Keratinocyte (primary cell): ENCODE measurements around the gene STARD5.

Source experiments
- CTCF ChIP-seq, 3 experiments: IDR thresholded peaks in 1 of 3; conservative IDR thresholded peaks in 1 of 3; optimal IDR thresholded peaks in 1 of 3; 2 replicates in 2 of 3; 3 replicates in 1 of 3; pipeline versions ENCODE3 to v1.5.1; 2011; ENCODE audit warnings: low read length in 3 of 3, mild to moderate bottlenecking in 3 of 3, moderate library complexity in 2 of 3, control low read depth in 1 of 3, inconsistent platforms in 1 of 3; ENCODE audit not compliant: insufficient read depth in 2 of 3; ENCODE audit errors: extremely low read depth in 1 of 3
- EZH2 ChIP-seq: IDR thresholded peaks from one replicate; pipeline ENCODE4 v1.6.1; 2012; ENCODE audit warnings: inconsistent platforms, mild to moderate bottlenecking, low read length, moderate library complexity

GRCh38 chr15:81278306-81279029 is 45.5 kb downstream of the STARD5 start:
- TF ChIP-seq CTCF (optimal IDR thresholded peaks at IDR 0.05 in 1 of 3, IDR thresholded peaks at IDR 0.05 in 1 of 3, conservative IDR thresholded peaks at IDR 0.05 in 1 of 3; ENCODE audit: extremely low read depth in 1 of 3, insufficient read depth in 2 of 3, low read length in 3 of 3): no peak
- no peak for TF ChIP-seq EZH2
